Mesendoderm (in vitro differentiated cells): ENCODE data around the gene ZSWIM6.

Experiments
- DNase-seq: peaks from one replicate; pipeline ENCODE4 v3.0.0; 2013
- H2AK5ac ChIP-seq: 2 replicates; pipeline ENCODE4 v1.6.1; 2013; ENCODE audit warnings: low read length, inconsistent platforms
- H2BK120ac ChIP-seq: 2 replicates; pipeline ENCODE4 v1.6.1; 2013; ENCODE audit warnings: low read depth, mild to moderate bottlenecking, low read length, moderate library complexity, mixed read lengths
- H2BK15ac ChIP-seq: replicated peaks from 2 replicates; pipeline ENCODE4 v1.6.1; 2013; ENCODE audit warnings: low read depth, mild to moderate bottlenecking, moderate library complexity
- H2BK5ac ChIP-seq: 2 replicates; pipeline ENCODE4 v1.6.1; 2013; ENCODE audit warnings: low read length, inconsistent platforms
- H3K18ac ChIP-seq: 2 replicates; pipeline ENCODE4 v1.6.1; 2013; ENCODE audit warnings: mild to moderate bottlenecking, low read length, mixed read lengths
- H3K23ac ChIP-seq: one replicate; pipeline ENCODE4 v1.6.1; 2013; ENCODE audit warnings: low read length
- H3K27ac ChIP-seq: 2 replicates; pipeline ENCODE4 v1.5.1; 2013; ENCODE audit warnings: low read depth, mild to moderate bottlenecking, inconsistent platforms, low read length, moderate library complexity
- H3K27me3 ChIP-seq: 2 replicates; pipeline ENCODE4 v1.6.1; 2013; ENCODE audit warnings: low read length, control low read depth, mild to moderate bottlenecking, inconsistent platforms; ENCODE audit not compliant: insufficient read depth, poor library complexity
- H3K36me3 ChIP-seq: 2 replicates; pipeline ENCODE4 v1.6.1; 2013; ENCODE audit warnings: low read length, inconsistent platforms; ENCODE audit not compliant: control insufficient read depth, insufficient read depth
- H3K4ac ChIP-seq: one replicate; pipeline ENCODE4 v1.6.1; 2013; ENCODE audit warnings: low read depth, mild to moderate bottlenecking, low read length, moderate library complexity
- H3K4me1 ChIP-seq: 2 replicates; pipeline ENCODE4 v1.6.1; 2013; ENCODE audit warnings: low read depth, low read length, inconsistent platforms; ENCODE audit not compliant: control insufficient read depth
- H3K4me2 ChIP-seq: 2 replicates; pipeline ENCODE4 v1.6.1; 2013; ENCODE audit warnings: low read length
- H3K4me3 ChIP-seq: 2 replicates; pipeline ENCODE4 v1.5.1; 2013; ENCODE audit warnings: mild to moderate bottlenecking, low read length
- H3K56ac ChIP-seq: one replicate; pipeline ENCODE4 v1.6.1; 2013; ENCODE audit warnings: low read length
- H3K79me1 ChIP-seq: 2 replicates; pipeline ENCODE4 v1.6.1; 2013; ENCODE audit warnings: low read length, inconsistent platforms
- H3K79me2 ChIP-seq: 2 replicates; pipeline ENCODE4 v1.6.1; 2013; ENCODE audit warnings: mild to moderate bottlenecking, low read length; ENCODE audit not compliant: control insufficient read depth, insufficient read depth
- H3K9ac ChIP-seq: 2 replicates; pipeline ENCODE4 v1.6.1; 2013; ENCODE audit warnings: low read length, inconsistent platforms
- H4K5ac ChIP-seq: one replicate; pipeline ENCODE4 v1.6.1; 2013; ENCODE audit warnings: low read length
- H4K8ac ChIP-seq: one replicate; pipeline ENCODE4 v1.6.1; 2013; ENCODE audit warnings: low read depth, mild to moderate bottlenecking, control low read depth, low read length, moderate library complexity
- WGBS: extraction: QIAGEN DNeasy Blood & Tissue Kit; methylation state at CpG from one replicate; pipeline ENCODE4 v1.1.7; 2013; ENCODE audit warnings: low lambda C conversion rate, missing lambda C conversion rate; ENCODE audit not compliant: insufficient coverage; ENCODE audit errors: extremely low coverage; 5-methylcytosine and 5-hydroxymethylcytosine counted together

The ZSWIM6 gene

DNA sequence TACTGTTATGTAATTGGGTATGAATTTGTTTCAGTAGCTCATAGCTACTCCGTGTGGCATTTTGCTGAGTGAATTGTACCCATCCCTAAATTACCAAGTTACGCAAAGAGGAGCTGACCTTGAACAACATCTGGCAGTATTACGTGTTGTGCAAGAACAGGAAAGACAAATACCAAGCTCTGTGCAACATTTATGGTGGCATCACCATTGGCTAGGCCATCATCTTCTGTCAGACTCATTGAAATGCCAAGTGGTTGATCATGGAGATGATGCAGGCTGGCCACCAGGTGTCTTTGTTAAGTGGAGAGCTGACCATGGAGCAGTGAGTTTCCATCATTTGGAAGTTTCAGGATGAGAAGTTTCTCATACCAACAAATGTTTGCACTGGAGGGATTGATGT lies 15.0 kb downstream of the ZSWIM6 start:
- H3K23ac ChIP-seq: no peak overlapping the region
- H3K56ac ChIP-seq: no peak overlapping the region
- no peak overlapping the region for H2BK15ac ChIP-seq
- H2BK5ac ChIP-seq: no peak overlapping the region
- H2BK120ac ChIP-seq: no peak overlapping the region
- H3K4ac ChIP-seq: no peak overlapping the region
- no peak overlapping the region for H3K18ac ChIP-seq
- no peak overlapping the region for H3K4me2 ChIP-seq
- no peak for DNase-seq
- no peaks in the 10 kb centered on the region for H3K36me3 ChIP-seq
- no peak overlapping the region for H4K8ac ChIP-seq
- peaks cover 17% of the 10 kb centered on the region for H3K79me1 ChIP-seq
- H3K4me1 ChIP-seq: peaks cover 2% of the 10 kb centered on the region
- H3K27ac ChIP-seq: no peak overlapping the region
- H3K4me3 ChIP-seq: no peak overlapping the region
- no peak overlapping the region for H2AK5ac ChIP-seq
- peaks cover 40% of the 10 kb centered on the region for H3K79me2 ChIP-seq
- H4K5ac ChIP-seq: no peak overlapping the region
- H3K27me3 ChIP-seq: no peaks in the 10 kb centered on the region
- no CpG with 5 or more reads among the region's 3 CpGs for WGBS
- no peak overlapping the region for H3K9ac ChIP-seq

- Histone ChIP-seq H2BK15ac (no peak overlapping the region), H3K18ac (no peak overlapping the region), H2BK120ac (no peak overlapping the region), H2BK5ac (no peak overlapping the region), H3K36me3 (no peaks in the 10 kb centered on the region), H3K4ac (no peak overlapping the region), H3K79me2 (peaks cover 40% of the 10 kb centered on the region), H3K27ac (no peak overlapping the region), H3K23ac (no peak overlapping the region), H3K4me2 (no peak overlapping the region), H2AK5ac (no peak overlapping the region), H4K8ac (no peak overlapping the region), H3K4me3 (no peak overlapping the region), H3K56ac (no peak overlapping the region), H4K5ac (no peak overlapping the region), H3K9ac (no peak overlapping the region), H3K4me1 (peaks cover 2% of the 10 kb centered on the region), H3K27me3 (no peaks in the 10 kb centered on the region), H3K79me1 (peaks cover 22% of the 10 kb centered on the region)
- no peak for DNase-seq
- no CpG with 5 or more reads among the region's 2 CpGs for WGBS
Observed at GRCh38 chr5:61348447-61348846, 16.4 kb downstream of the ZSWIM6 start.

DNA sequence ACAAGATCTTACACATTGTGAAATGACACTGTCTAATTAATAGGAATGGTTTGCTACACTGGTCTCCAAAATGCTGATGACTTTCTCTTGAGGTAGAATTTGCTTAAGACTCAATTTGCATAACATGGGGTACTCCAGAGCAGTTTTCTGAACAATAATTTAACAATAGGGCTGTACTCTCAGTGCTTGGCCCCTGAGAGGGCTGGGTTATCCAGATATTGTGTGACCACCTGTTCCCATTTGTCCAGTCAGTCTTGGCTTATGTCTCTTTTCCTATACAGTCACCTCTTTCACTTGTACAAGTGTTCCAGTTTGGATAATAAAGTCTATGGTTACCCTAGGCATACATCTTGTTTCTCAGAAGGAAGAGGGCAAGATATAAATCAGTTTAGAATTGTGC lies 17.9 kb downstream of the ZSWIM6 start:
- DNase-seq: no peak
- H4K5ac ChIP-seq: no peak overlapping the region
- H3K56ac ChIP-seq: no peak overlapping the region
- no peak overlapping the region for H3K23ac ChIP-seq
- no peak overlapping the region for H4K8ac ChIP-seq
- H3K18ac ChIP-seq: no peak overlapping the region
- H2AK5ac ChIP-seq: no peak overlapping the region
- H3K4me3 ChIP-seq: no peak overlapping the region
- H2BK120ac ChIP-seq: no peak overlapping the region
- H3K27me3 ChIP-seq: no peaks in the 10 kb centered on the region
- no peaks in the 10 kb centered on the region for H3K4me1 ChIP-seq
- no peak overlapping the region for H2BK5ac ChIP-seq
- H3K27ac ChIP-seq: no peak overlapping the region
- H3K79me1 ChIP-seq: peaks cover 19% of the 10 kb centered on the region
- no peak overlapping the region for H2BK15ac ChIP-seq
- H3K79me2 ChIP-seq: peaks cover 36% of the 10 kb centered on the region
- no peak overlapping the region for H3K4me2 ChIP-seq
- H3K36me3 ChIP-seq: no peaks in the 10 kb centered on the region
- H3K9ac ChIP-seq: no peak overlapping the region
- H3K4ac ChIP-seq: no peak overlapping the region

DNA sequence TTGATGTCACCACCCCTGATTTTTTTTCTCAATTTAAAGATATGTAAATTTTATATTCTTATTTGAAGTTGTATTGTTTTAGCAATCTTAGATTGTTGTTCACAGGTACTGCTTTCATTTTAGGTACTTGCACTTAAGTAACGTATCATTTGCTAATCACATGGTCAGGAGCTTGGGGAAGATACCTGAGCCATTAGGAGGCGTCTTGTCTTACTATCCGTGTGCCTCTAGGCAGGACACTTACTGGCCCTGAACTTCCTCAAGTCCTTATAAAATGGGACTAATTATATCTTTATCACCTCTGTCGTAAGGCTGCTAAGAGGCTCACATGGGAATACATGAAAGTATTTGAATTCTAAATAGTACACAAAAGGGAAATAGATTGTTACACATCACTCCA lies 18.5 kb downstream of the ZSWIM6 start:
- DNase-seq: no peak
- no peak overlapping the region for H3K4me2 ChIP-seq
- peaks cover 37% of the 10 kb centered on the region for H3K79me2 ChIP-seq
- no peak overlapping the region for H2BK15ac ChIP-seq
- H2BK120ac ChIP-seq: no peak overlapping the region
- no peak overlapping the region for H3K23ac ChIP-seq
- H3K56ac ChIP-seq: no peak overlapping the region
- peaks cover 21% of the 10 kb centered on the region for H3K79me1 ChIP-seq
- no CpG with 5 or more reads among the region's 4 CpGs for WGBS
- H3K4ac ChIP-seq: no peak overlapping the region
- no peaks in the 10 kb centered on the region for H3K27me3 ChIP-seq
- no peaks in the 10 kb centered on the region for H3K4me1 ChIP-seq
- H3K36me3 ChIP-seq: no peaks in the 10 kb centered on the region
- H3K9ac ChIP-seq: no peak overlapping the region
- H2BK5ac ChIP-seq: no peak overlapping the region
- no peak overlapping the region for H4K5ac ChIP-seq
- no peak overlapping the region for H2AK5ac ChIP-seq
- H3K18ac ChIP-seq: no peak overlapping the region
- H4K8ac ChIP-seq: no peak overlapping the region
- H3K4me3 ChIP-seq: no peak overlapping the region
- no peak overlapping the region for H3K27ac ChIP-seq

- H2BK15ac ChIP-seq: no peak overlapping the region
- H3K36me3 ChIP-seq: no peaks in the 10 kb centered on the region
- no peak overlapping the region for H3K23ac ChIP-seq
- no peak overlapping the region for H2BK5ac ChIP-seq
- no peak overlapping the region for H3K18ac ChIP-seq
- no peak overlapping the region for H3K56ac ChIP-seq
- no peak overlapping the region for H4K8ac ChIP-seq
- no peak overlapping the region for H3K9ac ChIP-seq
- no peak overlapping the region for H2BK120ac ChIP-seq
- no peak overlapping the region for H4K5ac ChIP-seq
- H3K27me3 ChIP-seq: no peaks in the 10 kb centered on the region
- peaks cover 37% of the 10 kb centered on the region for H3K79me2 ChIP-seq
- H3K27ac ChIP-seq: no peak overlapping the region
- no peak overlapping the region for H3K4ac ChIP-seq
- H3K4me1 ChIP-seq: no peaks in the 10 kb centered on the region
- H3K79me1 ChIP-seq: peaks cover 23% of the 10 kb centered on the region
- WGBS: no CpG with 5 or more reads among the region's 2 CpGs
- no peak for DNase-seq
- no peak overlapping the region for H3K4me2 ChIP-seq
- no peak overlapping the region for H3K4me3 ChIP-seq
- no peak overlapping the region for H2AK5ac ChIP-seq
Observed at GRCh38 chr5:61351733-61352132, 19.7 kb downstream of the ZSWIM6 start.

- H3K36me3 ChIP-seq: no peaks in the 10 kb centered on the region
- H3K4me2 ChIP-seq: no peak overlapping the region
- H3K79me1 ChIP-seq: peaks cover 24% of the 10 kb centered on the region
- no peak overlapping the region for H2BK15ac ChIP-seq
- H3K9ac ChIP-seq: no peak overlapping the region
- H2AK5ac ChIP-seq: no peak overlapping the region
- H2BK120ac ChIP-seq: no peak overlapping the region
- H3K4me1 ChIP-seq: no peaks in the 10 kb centered on the region
- peaks cover 2% of the 10 kb centered on the region for H3K27me3 ChIP-seq
- no peak overlapping the region for H4K8ac ChIP-seq
- no peak overlapping the region for H3K18ac ChIP-seq
- H3K56ac ChIP-seq: no peak overlapping the region
- H3K4me3 ChIP-seq: no peak overlapping the region
- no peak for DNase-seq
- no peak overlapping the region for H3K27ac ChIP-seq
- no peak overlapping the region for H4K5ac ChIP-seq
- peaks cover 37% of the 10 kb centered on the region for H3K79me2 ChIP-seq
- no peak overlapping the region for H3K4ac ChIP-seq
- H3K23ac ChIP-seq: no peak overlapping the region
- H2BK5ac ChIP-seq: no peak overlapping the region
Observed at GRCh38 chr5:61352180-61352579, 20.1 kb downstream of the ZSWIM6 start.
